ENCODE data around the gene DDX4.
"Not testable (repeated sequence)": the region's sequence is repeated elsewhere in the genome, so short reads cannot be mapped to it uniquely, and the experiment has no call there.

Gene DDX4

DNA sequence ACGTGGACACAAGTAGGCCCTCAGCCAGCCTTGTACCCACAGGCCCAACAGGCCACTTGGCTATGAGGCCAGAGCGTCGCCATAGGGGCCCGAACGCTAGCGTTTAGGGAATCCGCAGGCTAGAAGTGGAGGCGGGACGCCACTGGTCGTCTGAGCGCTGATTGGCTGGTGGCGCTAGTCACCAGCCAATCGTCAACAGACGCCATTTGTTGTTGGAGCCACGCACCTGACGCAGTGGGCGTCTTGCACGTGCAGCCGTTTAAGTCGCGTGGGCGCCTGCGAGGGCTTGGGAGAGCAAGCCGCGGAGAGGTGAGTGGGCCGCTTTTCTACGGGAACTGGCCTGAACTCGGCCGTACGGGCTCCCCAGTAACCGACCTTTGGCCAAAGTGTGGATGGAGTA lies at the start of gene DDX4:
TSS of gene DDX4 (plus strand) at position 269 of the 400 bp plus-strand sequence. CDS start 903 bp downstream, outside the sequence.
- ATAC-seq, result no peak

DNA sequence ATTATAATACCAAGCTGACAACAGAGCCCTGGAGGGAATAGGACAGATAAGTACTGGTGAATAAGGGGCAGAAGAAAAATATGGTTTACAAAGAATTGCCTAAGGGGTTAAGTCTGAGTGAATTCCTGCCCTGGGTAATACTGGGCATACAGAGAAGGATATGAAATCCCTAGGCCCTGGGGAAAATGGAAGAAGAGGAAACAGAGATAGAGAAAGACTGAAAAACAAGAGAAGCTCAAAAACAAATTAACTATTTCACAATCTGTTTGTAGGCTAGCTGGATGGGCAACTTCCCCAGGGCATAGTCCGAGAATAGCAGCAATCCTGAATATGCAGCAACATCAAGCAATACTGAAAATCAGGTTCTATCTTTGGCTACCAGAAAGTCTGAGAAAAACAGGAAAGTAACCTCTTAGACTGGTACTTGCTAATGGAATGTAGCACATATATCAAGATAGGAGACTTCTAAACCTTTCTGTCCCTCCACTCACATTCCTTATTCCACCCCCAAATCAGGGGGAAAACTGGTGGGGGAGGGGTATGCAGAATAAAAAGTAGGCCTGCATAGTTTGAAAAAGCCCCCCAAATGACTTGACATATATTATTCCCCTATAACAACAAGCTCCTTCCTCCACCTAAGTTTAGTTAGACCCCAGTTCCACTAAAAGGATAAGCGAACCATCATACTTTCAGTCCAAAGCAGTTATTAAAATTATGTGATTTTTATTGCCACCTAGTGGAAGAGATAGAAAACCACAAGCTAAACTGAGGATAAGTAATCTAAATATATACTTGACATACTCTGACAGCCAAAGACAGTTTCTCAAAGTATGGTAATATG lies 46.4 kb upstream of the DDX4 start:
- ATAC-seq, result peak in 1 of 2 donors; percentile 38

DNA sequence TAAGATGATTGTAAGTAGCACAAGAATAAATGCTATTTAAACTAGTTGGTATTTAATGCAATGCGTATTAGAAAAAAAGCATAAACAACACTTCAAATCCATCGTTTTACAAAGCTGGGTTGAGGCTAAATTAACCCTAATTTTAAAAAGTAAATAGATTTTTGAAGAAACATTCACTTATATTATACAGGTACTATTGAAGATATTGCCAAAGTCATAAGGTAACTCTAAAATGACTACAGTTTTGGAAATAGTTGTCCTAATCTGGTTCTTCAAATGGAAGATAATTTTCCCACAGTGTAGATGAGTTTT lies 45.8 kb upstream of the DDX4 start:
- no peak for ATAC-seq

DNA sequence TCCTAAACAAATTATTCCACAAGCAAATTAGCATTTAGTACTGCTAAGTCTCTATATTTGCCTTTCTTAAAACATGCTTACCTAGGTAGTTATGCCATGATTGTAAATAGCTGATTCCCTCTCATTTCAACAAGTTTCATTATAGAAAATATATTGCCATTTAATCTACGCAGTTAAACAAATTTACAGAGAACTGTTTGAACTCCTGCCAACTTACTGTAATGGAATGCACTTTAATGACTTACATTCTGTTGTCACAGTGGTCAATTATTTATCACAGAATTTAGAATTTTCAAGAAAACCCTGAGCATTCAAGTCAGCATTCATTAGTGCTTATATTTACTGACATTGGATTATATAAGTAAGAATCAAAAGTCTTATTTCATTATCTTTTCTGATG lies 45.4 kb upstream of the DDX4 start:
- no peak for ATAC-seq

DNA sequence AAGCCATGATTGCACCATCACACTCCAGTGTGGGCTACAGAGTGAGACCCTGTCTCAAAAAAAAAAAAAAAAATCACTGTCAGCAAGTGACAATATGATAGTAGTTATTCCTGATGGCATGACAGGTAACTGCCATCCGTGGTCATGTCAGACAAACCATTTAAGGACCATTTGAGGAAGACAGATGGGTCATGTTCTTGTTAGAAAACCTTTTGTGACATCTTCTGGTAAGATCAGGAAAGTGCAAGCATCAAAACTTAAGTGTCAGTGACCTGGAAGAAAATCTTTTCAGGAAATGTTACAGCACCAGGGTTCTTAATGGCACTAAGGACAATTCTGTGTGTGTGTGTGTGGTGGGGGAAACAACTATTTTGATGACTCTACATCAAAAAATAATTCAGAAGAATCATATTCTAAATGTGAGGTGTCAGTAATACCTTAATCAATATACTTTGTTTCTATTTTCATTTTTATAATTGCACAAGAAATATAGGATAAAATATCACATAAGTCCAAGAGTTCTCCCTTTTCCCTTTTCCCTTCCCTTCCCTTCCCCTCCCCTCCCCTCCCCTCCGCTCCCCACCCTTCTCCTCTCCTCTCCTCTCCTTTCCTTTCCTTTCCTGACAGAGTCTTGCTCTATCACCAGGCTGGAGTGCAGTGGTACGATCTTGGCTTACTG lies 43.6 kb upstream of the DDX4 start:
- ATAC-seq, result no peak

DNA sequence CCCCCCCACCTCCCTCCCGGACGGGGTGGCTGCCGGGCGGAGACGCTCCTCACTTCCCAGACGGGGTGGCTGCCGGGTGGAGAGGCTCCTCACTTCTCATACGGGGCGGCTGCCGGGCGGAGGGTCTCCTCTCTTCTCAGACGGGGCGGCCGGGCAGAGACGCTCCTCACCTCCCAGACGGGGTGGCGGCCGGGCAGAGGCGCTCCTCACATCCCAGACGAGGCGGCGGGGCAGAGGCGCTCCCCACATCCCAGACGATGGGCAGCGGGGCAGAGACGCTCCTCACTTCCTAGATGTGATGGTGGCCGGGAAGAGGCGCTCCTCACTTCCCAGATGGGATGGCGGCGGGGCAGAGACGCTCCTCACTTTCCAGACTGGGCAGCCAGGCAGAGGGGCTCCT lies 41.2 kb upstream of the DDX4 start:
- ATAC-seq, result not testable (repeated sequence)

- no peak for ATAC-seq
Observed at GRCh38 chr5:55699041-55699688, 38.7 kb upstream of the DDX4 start.

DNA sequence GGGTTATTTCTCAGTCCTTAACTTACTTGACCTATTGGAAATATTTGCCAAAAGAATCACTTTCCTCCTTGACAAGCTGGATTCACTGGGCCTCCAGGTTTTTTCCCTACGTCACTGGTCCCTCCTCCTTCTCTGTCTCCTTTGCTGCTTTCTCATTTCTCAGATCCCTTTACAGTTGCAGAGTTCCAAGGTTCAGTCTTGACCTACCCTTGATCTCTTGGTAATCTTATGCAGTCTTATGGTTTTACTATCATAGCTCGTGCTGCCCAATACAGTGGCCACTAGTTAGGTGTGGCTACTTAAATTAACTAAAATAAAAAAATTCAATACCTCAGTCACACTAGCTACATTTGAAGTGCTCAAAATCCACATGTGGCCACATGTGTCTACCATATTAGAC lies 37.1 kb upstream of the DDX4 start:
- no peak for ATAC-seq

- no peak for ATAC-seq
Observed at GRCh38 chr5:55701462-55702103, 36.3 kb upstream of the DDX4 start.

DNA sequence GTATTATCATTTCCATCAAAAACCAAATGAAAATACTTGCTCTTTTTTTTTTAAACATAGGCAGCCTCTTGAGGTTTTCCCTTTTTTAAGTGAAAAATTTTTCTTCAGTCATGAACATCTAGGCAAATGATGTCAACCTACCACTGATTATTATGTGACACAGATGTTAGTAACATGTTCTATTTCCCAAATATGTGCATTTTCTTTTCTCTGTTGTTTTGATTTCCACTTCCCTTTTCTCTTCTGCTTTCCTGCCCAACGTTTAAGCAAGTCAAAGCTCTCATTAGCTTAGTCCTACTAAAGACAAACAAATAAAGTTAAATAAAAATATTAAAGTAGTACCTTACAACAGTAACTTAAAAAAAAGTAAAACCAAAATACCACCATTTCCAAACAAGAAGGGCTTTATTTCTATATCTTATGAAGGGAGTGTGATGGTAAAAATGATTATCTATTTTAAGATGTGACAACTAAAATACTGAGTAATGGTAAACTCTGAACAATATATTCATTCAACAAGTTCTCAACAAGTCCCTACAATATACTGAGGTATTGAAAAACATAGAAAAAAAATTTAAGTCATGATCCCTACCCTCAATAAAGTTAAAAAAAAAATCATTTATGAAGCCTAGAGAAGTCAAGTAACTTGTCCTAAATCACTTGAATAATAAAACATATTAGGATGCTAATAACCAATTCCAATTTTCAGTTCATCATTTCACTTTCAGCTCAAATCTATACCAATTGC lies 35.1 kb upstream of the DDX4 start:
- ATAC-seq, result no peak

DNA sequence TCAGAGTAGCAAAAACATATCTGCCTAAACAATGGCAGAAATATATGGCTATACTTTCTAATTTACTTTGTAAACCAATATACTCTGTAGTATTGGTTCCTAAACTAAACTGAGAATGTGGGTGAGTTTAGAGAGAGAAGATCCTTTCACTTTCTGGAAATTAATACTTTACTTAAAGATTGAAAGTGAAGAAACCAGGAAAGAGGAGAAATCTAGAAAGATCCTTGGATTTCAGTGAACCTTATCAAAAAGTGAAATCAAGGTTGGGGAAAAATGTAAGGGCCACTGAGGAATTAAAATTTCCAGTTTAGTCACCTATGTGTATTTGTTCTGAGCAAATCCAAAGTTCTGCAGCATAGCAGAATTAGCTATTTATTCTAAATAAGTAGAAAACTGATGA lies 31.6 kb upstream of the DDX4 start:
- ATAC-seq, result no peak

DNA sequence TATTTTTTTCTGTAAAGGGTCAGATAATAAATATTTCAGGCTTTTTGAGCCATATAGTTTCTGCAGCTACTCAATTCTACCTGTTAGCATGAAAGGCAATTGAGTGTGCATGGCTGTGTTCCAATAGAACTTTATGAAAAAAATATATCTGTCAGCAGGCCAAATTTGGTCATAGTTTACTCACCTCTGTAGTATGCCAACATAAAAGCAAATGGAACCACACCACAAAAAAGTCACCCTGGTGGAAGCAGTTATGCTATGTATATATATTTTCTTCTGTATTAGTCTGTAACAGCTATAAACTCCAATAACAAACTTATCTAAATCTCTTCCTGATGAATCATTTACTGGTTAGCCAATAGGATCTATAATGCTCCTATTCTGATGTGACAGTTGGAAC lies 29.1 kb upstream of the DDX4 start:
- ATAC-seq, result no peak

GRCh38 chr5:55711507-55712022 lies 26.3 kb upstream of the DDX4 start:
- no peak for ATAC-seq

GRCh38 chr5:55712023-55712859 lies 25.6 kb upstream of the DDX4 start, which contains the start of gene SLC38A9:
TSS of gene SLC38A9 (minus strand) at chr5:55712324. CDS start at chr5:55697958, 14,366 bp downstream.
- peak; percentile 100 for ATAC-seq

- ATAC-seq, result no peak
Observed at GRCh38 chr5:55713871-55714270, 24.0 kb upstream of the DDX4 start.

DNA sequence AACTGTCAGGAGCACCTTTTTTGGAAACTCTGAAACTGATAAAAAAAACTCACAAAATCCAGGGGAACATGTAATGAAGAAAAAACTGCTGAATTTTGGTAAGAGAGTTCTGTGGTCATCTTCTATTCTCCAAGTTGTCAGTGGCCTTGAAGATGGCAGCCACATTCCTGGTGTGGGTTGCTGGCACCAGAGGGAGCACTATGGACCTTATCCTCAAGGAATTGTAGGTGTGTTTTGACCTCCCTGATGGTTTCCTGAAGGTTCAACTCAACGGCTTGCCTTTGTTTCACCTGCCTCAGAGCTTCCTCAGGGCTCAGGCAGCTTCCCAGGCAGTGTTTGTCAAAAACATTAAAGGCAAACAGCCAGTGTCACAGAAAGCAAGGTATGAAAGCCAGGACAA lies 23.5 kb upstream of the DDX4 start:
- ATAC-seq, result no peak

- no peak for ATAC-seq
Observed at GRCh38 chr5:55714749-55715148, 23.1 kb upstream of the DDX4 start.

- no peak for ATAC-seq
Observed at GRCh38 chr5:55715519-55716078, 22.3 kb upstream of the DDX4 start.

GRCh38 chr5:55719026-55719425 lies 18.8 kb upstream of the DDX4 start:
- ATAC-seq, result not testable (repeated sequence)

GRCh38 chr5:55720188-55720703 lies 17.6 kb upstream of the DDX4 start:
- no peak for ATAC-seq

- ATAC-seq, result peak in 1 of 2 donors; percentile 25
Observed at GRCh38 chr5:55724281-55724680, 13.6 kb upstream of the DDX4 start.
